A549 (cell line): ENCODE results near the gene SOX6.

Experiments used
- CEBPB ChIP-seq, 2 experiments: fragments of >200 bp in 1 of 2; sonication (Bioruptor Twin) in 1 of 2; formaldehyde crosslinking in 1 of 2; IDR thresholded peaks; 2 replicates each; pipeline ENCODE4 v1.6.1; 2012 to 2016
- CHD2 ChIP-seq: fragments of 150-350 bp; IDR thresholded peaks from 2 replicates; pipeline ENCODE4 v1.6.1; 2014; ENCODE audit warnings: low read length; ENCODE audit not compliant: partially characterized antibody
- EHMT2 ChIP-seq: fragments of 200-600 bp; sonication (generic); IDR thresholded peaks from 2 replicates; pipeline ENCODE4 v1.6.1; 2016; ENCODE audit warnings: antibody characterized with exemption, low read depth, mild to moderate bottlenecking, moderate library complexity
- FOSB ChIP-seq: fragments of 250-450 bp; sonication (Bioruptor Pico); IDR thresholded peaks from 2 replicates; pipeline ENCODE4 v1.5.0; 2020; ENCODE audit warnings: mild to moderate bottlenecking, moderate library complexity
- KDM1A ChIP-seq: fragments of 200-600 bp; sonication (generic); IDR thresholded peaks from 2 replicates; pipeline ENCODE4 v1.6.1; 2016; ENCODE audit warnings: low read depth, mild to moderate bottlenecking
- MYC ChIP-seq: IDR thresholded peaks from 2 replicates; pipeline ENCODE4 v1.6.1; 2012; ENCODE audit warnings: mild to moderate bottlenecking, inconsistent platforms, low read length, improper control_type of control experiment, borderline replicate concordance
- RAD21 ChIP-seq, 2 experiments: fragments of >200 bp in 1 of 2; sonication (Bioruptor Twin) in 1 of 2; formaldehyde crosslinking in 1 of 2; IDR thresholded peaks in 1 of 2; conservative IDR thresholded peaks in 1 of 2; 2 replicates in 1 of 2; 3 replicates in 1 of 2; pipeline ENCODE4 v1.6.1; 2012 to 2018; ENCODE audit warnings: inconsistent platforms in 1 of 2
- RFX5 ChIP-seq: fragments of 450-650 bp; IDR thresholded peaks from 2 replicates; pipeline ENCODE4 v1.7.1; 2014; ENCODE audit warnings: antibody characterized with exemption, mild to moderate bottlenecking, moderate library complexity
- TP53 ChIP-seq: fragments of 250-450 bp; sonication (Bioruptor Pico); IDR thresholded peaks from 2 replicates; pipeline ENCODE4 v1.5.0; 2021; ENCODE audit warnings: mild to moderate bottlenecking, moderate library complexity
- TF ChIP-seq, protein P1 (sequence below): fragments of >200 bp; sonication (Bioruptor Twin); formaldehyde crosslinking; IDR thresholded peaks from 3 replicates; pipeline ENCODE4 v1.5.1; 2016
- TF ChIP-seq, protein P2 (sequence below): fragments of 450-650 bp; IDR thresholded peaks from 2 replicates; pipeline ENCODE4 v1.6.1; 2014; ENCODE audit warnings: antibody characterized with exemption
- TF ChIP-seq, protein P3 (sequence below): fragments of >200 bp; sonication (Bioruptor Twin); formaldehyde crosslinking; IDR thresholded peaks from 3 replicates; pipeline ENCODE4 v1.6.1; 2016
- TF ChIP-seq, protein P4 (sequence below): IDR thresholded peaks from 2 replicates; pipeline ENCODE4 v1.6.1; 2012
- TF ChIP-seq, protein P5 (sequence below): fragments of 200-600 bp; sonication (generic); IDR thresholded peaks from 2 replicates; pipeline ENCODE4 v1.6.1; 2016; ENCODE audit warnings: antibody characterized with exemption, mild to moderate bottlenecking, moderate library complexity

DNA sequence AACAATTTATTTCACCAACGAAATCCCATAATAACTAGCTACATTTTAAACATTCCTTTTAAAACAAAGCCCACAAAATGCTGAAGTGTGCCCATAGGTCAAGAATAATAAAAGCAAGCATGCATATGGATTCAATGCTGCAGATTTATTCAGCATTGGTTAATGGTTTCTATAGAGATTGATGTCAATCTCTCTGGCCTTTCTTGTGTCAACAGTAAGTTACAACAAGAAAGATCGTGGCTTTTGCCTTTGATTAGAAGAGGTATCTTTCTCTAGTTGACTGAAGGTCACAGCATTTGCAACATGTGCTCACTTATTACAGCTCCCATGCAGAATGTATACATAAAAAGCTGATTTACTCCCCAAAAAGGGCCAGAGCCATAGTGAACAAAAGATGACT lies 1.4 kb upstream of the SOX6 start:
- TF ChIP-seq, protein P1, sequence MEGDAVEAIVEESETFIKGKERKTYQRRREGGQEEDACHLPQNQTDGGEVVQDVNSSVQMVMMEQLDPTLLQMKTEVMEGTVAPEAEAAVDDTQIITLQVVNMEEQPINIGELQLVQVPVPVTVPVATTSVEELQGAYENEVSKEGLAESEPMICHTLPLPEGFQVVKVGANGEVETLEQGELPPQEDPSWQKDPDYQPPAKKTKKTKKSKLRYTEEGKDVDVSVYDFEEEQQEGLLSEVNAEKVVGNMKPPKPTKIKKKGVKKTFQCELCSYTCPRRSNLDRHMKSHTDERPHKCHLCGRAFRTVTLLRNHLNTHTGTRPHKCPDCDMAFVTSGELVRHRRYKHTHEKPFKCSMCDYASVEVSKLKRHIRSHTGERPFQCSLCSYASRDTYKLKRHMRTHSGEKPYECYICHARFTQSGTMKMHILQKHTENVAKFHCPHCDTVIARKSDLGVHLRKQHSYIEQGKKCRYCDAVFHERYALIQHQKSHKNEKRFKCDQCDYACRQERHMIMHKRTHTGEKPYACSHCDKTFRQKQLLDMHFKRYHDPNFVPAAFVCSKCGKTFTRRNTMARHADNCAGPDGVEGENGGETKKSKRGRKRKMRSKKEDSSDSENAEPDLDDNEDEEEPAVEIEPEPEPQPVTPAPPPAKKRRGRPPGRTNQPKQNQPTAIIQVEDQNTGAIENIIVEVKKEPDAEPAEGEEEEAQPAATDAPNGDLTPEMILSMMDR, result no peak
- TF ChIP-seq, protein P2, sequence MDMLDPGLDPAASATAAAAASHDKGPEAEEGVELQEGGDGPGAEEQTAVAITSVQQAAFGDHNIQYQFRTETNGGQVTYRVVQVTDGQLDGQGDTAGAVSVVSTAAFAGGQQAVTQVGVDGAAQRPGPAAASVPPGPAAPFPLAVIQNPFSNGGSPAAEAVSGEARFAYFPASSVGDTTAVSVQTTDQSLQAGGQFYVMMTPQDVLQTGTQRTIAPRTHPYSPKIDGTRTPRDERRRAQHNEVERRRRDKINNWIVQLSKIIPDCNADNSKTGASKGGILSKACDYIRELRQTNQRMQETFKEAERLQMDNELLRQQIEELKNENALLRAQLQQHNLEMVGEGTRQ, result no peak
- no peak for TF ChIP-seq MYC
- TF ChIP-seq, protein P3, sequence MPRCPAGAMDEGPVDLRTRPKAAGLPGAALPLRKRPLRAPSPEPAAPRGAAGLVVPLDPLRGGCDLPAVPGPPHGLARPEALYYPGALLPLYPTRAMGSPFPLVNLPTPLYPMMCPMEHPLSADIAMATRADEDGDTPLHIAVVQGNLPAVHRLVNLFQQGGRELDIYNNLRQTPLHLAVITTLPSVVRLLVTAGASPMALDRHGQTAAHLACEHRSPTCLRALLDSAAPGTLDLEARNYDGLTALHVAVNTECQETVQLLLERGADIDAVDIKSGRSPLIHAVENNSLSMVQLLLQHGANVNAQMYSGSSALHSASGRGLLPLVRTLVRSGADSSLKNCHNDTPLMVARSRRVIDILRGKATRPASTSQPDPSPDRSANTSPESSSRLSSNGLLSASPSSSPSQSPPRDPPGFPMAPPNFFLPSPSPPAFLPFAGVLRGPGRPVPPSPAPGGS, result no peak
- no peak for TF ChIP-seq EHMT2
- no peak for TF ChIP-seq KDM1A
- TF ChIP-seq, protein P4, sequence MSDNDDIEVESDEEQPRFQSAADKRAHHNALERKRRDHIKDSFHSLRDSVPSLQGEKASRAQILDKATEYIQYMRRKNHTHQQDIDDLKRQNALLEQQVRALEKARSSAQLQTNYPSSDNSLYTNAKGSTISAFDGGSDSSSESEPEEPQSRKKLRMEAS, result no peak
- no peak for TF ChIP-seq FOSB
- no peak for TF ChIP-seq CEBPB (IDR thresholded peaks at IDR 0.05)
- TF ChIP-seq RAD21 (conservative IDR thresholded peaks at IDR 0.05 in 1 of 2, IDR thresholded peaks at IDR 0.05 in 1 of 2), result no peak
- TF ChIP-seq, protein P5, sequence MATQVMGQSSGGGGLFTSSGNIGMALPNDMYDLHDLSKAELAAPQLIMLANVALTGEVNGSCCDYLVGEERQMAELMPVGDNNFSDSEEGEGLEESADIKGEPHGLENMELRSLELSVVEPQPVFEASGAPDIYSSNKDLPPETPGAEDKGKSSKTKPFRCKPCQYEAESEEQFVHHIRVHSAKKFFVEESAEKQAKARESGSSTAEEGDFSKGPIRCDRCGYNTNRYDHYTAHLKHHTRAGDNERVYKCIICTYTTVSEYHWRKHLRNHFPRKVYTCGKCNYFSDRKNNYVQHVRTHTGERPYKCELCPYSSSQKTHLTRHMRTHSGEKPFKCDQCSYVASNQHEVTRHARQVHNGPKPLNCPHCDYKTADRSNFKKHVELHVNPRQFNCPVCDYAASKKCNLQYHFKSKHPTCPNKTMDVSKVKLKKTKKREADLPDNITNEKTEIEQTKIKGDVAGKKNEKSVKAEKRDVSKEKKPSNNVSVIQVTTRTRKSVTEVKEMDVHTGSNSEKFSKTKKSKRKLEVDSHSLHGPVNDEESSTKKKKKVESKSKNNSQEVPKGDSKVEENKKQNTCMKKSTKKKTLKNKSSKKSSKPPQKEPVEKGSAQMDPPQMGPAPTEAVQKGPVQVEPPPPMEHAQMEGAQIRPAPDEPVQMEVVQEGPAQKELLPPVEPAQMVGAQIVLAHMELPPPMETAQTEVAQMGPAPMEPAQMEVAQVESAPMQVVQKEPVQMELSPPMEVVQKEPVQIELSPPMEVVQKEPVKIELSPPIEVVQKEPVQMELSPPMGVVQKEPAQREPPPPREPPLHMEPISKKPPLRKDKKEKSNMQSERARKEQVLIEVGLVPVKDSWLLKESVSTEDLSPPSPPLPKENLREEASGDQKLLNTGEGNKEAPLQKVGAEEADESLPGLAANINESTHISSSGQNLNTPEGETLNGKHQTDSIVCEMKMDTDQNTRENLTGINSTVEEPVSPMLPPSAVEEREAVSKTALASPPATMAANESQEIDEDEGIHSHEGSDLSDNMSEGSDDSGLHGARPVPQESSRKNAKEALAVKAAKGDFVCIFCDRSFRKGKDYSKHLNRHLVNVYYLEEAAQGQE, result no peak
- no peak for TF ChIP-seq TP53 (CRISPR knock-in tag)
- TF ChIP-seq RFX5, result no peak
- TF ChIP-seq CHD2, result no peak
